Dendritic cell treated with granulocyte-macrophage colony-stimulating factor and Interleukin-4, amounts not matched to agents 40 ng/mL and 50 ng/mL, for 4 days (primary cell): ENCODE results near the gene SH3RF1.

Experiments used
- H3K27ac Mint-ChIP-seq: one replicate; pipeline ENCODE4 v1.8.0; 2022; ENCODE audit warnings: mild to moderate bottlenecking, mixed read lengths
- H3K27me3 Mint-ChIP-seq: one replicate; pipeline ENCODE4 v1.8.0; 2022; ENCODE audit warnings: mild to moderate bottlenecking, mixed read lengths
- H3K36me3 Mint-ChIP-seq: one replicate; pipeline ENCODE4 v1.8.0; 2022; ENCODE audit warnings: low read depth, mixed read lengths
- H3K4me1 Mint-ChIP-seq: one replicate; pipeline ENCODE4 v1.8.0; 2022; ENCODE audit warnings: low read depth, mixed read lengths
- H3K4me3 Mint-ChIP-seq: one replicate; pipeline ENCODE4 v1.8.0; 2022; ENCODE audit warnings: mild to moderate bottlenecking, moderate library complexity, mixed read lengths
- H3K9me3 Mint-ChIP-seq: one replicate; pipeline ENCODE4 v1.8.0; 2022; ENCODE audit warnings: mixed read lengths
- intact Hi-C: fragments of 100-400 bp; cut with micrococcal nuclease; formaldehyde crosslinking; loops from one replicate; pipeline ENCODE4 v1.15.0; 2022

SH3RF1 gene

GRCh38 chr4:169156392-169156791, 114.4 kb downstream of the SH3RF1 start:
- Mint-ChIP-seq H3K4me3 (no peak overlapping the region), H3K27me3 (no peaks in the 10 kb centered on the region), H3K36me3 (no peaks in the 10 kb centered on the region), H3K4me1 (peaks cover 5% of the 10 kb centered on the region), H3K9me3 (no peaks in the 10 kb centered on the region), H3K27ac (no peak overlapping the region)
- intact Hi-C loops: no loop called here

- H3K27ac Mint-ChIP-seq: no peak overlapping the region
- H3K27me3 Mint-ChIP-seq: no peaks in the 10 kb centered on the region
- no peaks in the 10 kb centered on the region for H3K36me3 Mint-ChIP-seq
- H3K4me3 Mint-ChIP-seq: no peak overlapping the region
- no peaks in the 10 kb centered on the region for H3K9me3 Mint-ChIP-seq
- intact Hi-C loops: no loop called here
- peaks cover 5% of the 10 kb centered on the region for H3K4me1 Mint-ChIP-seq
Measured at GRCh38 chr4:169154121-169154520, 116.6 kb downstream of the SH3RF1 start.

DNA sequence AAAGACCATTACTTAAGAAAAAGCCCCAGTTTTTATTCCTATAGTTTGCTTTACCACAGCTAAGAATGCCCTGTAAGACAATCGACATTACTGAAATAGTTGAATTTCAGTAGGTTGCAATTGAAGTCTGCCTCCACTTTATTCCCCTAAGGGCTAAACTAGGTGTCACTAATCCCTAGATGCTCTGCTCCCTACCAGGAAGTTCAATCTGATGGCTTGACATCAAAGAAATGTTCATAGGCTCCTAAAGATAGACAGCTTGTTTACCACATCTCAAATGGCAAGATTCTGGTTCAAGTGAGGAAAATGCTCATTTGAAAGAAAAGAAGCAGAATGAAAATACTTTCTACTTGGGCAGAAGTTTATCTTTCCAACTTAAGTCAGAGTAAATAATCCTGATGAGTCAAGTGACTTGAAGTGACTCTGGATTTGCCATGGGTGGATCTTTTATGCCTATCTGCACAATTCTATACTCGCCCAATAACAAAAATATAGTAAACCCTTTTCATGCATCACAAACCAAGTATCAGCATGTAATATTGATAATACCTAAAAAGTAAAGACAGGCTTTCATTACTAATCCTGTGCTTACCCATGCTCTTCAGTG, 117.2 kb downstream of the SH3RF1 start:
- Mint-ChIP-seq H3K4me3 (no peak overlapping the region), H3K4me1 (peaks cover 5% of the 10 kb centered on the region), H3K9me3 (no peaks in the 10 kb centered on the region), H3K27ac (no peak overlapping the region), H3K27me3 (no peaks in the 10 kb centered on the region), H3K36me3 (no peaks in the 10 kb centered on the region)
- intact Hi-C loops: no loop called here

DNA sequence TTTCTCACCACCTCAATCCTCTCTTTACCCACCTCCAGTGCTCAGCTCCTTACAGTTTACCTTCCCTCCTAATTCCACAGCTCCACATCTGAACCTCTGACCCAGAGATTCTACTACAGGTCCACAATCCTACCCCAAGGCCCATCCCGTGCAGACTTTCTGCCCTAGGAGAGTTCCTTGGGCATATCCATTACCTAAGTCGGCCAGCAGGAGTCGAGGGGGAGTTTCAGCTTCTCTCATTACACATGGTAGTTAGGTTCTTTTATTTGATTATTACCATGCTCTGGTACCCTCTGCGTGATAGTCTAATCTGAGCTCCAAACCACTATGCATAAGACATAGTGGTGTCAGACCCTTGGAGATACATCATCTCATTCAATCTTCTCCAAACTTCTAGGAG, 117.9 kb downstream of the SH3RF1 start:
- H3K27me3 Mint-ChIP-seq: no peaks in the 10 kb centered on the region
- H3K4me3 Mint-ChIP-seq: no peak overlapping the region
- H3K36me3 Mint-ChIP-seq: no peaks in the 10 kb centered on the region
- no peaks in the 10 kb centered on the region for H3K9me3 Mint-ChIP-seq
- no peaks in the 10 kb centered on the region for H3K4me1 Mint-ChIP-seq
- no peak overlapping the region for H3K27ac Mint-ChIP-seq
- intact Hi-C loops: no loop called here

- H3K36me3 Mint-ChIP-seq: no peaks in the 10 kb centered on the region
- H3K27me3 Mint-ChIP-seq: no peaks in the 10 kb centered on the region
- intact Hi-C loops: no loop called here
- no peaks in the 10 kb centered on the region for H3K9me3 Mint-ChIP-seq
- no peak overlapping the region for H3K27ac Mint-ChIP-seq
- H3K4me1 Mint-ChIP-seq: no peaks in the 10 kb centered on the region
- no peak overlapping the region for H3K4me3 Mint-ChIP-seq
Measured at GRCh38 chr4:169152098-169152497, 118.7 kb downstream of the SH3RF1 start.

GRCh38 chr4:169151671-169152070, 119.1 kb downstream of the SH3RF1 start:
- no peak overlapping the region for H3K27ac Mint-ChIP-seq
- no peaks in the 10 kb centered on the region for H3K27me3 Mint-ChIP-seq
- H3K4me1 Mint-ChIP-seq: no peaks in the 10 kb centered on the region
- intact Hi-C loops: no loop called here
- H3K36me3 Mint-ChIP-seq: no peaks in the 10 kb centered on the region
- H3K9me3 Mint-ChIP-seq: no peaks in the 10 kb centered on the region
- H3K4me3 Mint-ChIP-seq: no peak overlapping the region

GRCh38 chr4:169150806-169151205, 120.0 kb downstream of the SH3RF1 start:
- Mint-ChIP-seq H3K4me1 (no peaks in the 10 kb centered on the region), H3K4me3 (no peak overlapping the region), H3K27me3 (no peaks in the 10 kb centered on the region), H3K27ac (no peak overlapping the region), H3K9me3 (no peaks in the 10 kb centered on the region), H3K36me3 (no peaks in the 10 kb centered on the region)
- intact Hi-C loops: no loop called here

- intact Hi-C loops: no loop called here
- Mint-ChIP-seq H3K4me3 (no peak overlapping the region), H3K9me3 (no peaks in the 10 kb centered on the region), H3K27ac (no peak overlapping the region), H3K4me1 (no peaks in the 10 kb centered on the region), H3K27me3 (no peaks in the 10 kb centered on the region), H3K36me3 (no peaks in the 10 kb centered on the region)
Measured at GRCh38 chr4:169148885-169149284, 121.9 kb downstream of the SH3RF1 start.

DNA sequence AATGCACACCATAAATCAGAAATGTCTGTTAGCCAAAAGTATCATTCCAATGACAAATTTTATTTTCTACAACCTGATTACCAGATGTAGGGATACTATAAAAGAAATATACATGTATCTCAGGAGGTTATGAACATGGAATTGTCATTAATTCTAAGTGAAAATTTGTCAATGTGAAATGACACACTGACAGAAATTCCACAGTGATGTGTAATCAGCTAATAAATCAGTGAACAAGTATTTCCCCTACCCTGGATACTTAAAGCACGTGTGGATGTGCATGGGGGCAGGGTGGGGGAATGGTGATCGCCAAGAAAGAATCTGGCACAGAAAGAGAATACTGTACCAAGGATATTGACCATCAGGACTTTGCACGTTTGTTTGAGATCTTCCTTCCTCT, 123.6 kb downstream of the SH3RF1 start:
- Mint-ChIP-seq H3K4me1 (no peaks in the 10 kb centered on the region), H3K27me3 (no peaks in the 10 kb centered on the region), H3K9me3 (no peaks in the 10 kb centered on the region), H3K4me3 (no peak overlapping the region), H3K27ac (no peak overlapping the region), H3K36me3 (no peaks in the 10 kb centered on the region)
- intact Hi-C loops: no loop called here

DNA sequence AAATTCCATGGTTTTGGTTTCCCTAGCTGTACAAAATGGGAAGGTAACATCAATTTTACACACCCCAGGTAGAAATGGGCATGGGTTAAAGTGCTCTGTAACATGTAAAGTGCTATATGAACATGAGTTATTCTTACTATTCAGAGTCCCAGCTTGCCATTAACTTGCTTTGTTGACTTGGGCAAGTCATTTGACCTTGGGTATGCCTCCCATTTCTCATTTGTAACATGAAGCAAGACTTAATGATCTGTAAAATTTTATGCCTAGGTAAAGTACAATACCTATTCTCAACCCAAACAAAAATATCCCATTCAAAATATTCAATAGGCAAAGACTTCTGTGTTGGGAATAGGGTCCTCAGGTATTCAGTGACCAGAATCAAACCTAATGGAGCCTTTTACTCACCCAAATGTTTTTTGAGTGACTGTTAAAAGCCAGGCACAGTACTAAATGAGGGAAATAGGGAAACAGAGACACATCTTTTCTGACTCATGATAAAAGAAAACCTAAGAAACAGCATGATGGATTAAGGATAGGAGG, 126.6 kb downstream of the SH3RF1 start:
- Mint-ChIP-seq H3K36me3 (no peaks in the 10 kb centered on the region), H3K4me3 (no peak overlapping the region), H3K27ac (no peak overlapping the region), H3K9me3 (no peaks in the 10 kb centered on the region), H3K4me1 (no peaks in the 10 kb centered on the region), H3K27me3 (no peaks in the 10 kb centered on the region)
- intact Hi-C loops: no loop called here

DNA sequence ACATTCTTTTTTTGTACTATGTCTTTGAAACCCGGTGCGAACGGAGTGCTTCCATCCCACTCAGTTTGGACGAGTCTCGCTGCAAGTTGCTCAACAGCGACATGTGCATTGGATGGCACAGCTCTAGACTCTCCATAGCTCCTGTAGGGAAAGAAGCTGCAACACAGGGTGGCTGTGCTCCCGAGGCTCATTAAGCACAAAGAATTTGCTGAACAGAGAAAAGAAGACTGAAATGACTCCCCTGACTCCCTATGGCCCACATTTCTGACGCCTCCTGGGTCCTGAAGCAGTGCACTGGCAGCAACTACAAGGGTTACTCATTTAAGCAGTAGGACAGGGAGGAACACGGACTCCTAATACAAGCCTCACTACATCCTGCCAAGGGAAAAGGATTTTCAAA, 127.4 kb downstream of the SH3RF1 start:
- H3K27me3 Mint-ChIP-seq: no peaks in the 10 kb centered on the region
- intact Hi-C loops: no loop called here
- no peaks in the 10 kb centered on the region for H3K9me3 Mint-ChIP-seq
- no peaks in the 10 kb centered on the region for H3K4me1 Mint-ChIP-seq
- H3K36me3 Mint-ChIP-seq: no peaks in the 10 kb centered on the region
- no peak overlapping the region for H3K4me3 Mint-ChIP-seq
- H3K27ac Mint-ChIP-seq: no peak overlapping the region

DNA sequence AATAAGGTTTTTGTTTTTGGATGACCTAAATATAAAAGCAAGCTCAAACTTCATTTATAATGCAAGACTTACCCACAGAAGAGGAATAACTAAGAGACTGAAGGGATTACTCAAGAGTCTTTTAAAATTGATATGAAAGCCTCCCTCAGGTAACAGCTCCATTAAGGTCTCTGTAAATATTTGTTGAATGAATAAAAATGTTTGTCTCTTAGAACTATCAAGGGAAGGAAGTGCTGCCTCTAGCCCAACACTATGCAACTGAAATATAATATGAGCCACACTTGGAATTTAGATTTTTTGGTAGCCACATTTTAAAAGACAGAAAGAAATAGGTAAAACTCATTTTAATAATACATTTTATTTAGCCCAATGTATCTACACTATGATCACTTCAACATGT, 127.8 kb downstream of the SH3RF1 start:
- Mint-ChIP-seq H3K36me3 (no peaks in the 10 kb centered on the region), H3K4me1 (no peaks in the 10 kb centered on the region), H3K27me3 (no peaks in the 10 kb centered on the region), H3K9me3 (no peaks in the 10 kb centered on the region), H3K27ac (no peak overlapping the region), H3K4me3 (no peak overlapping the region)
- intact Hi-C loops: no loop called here

DNA sequence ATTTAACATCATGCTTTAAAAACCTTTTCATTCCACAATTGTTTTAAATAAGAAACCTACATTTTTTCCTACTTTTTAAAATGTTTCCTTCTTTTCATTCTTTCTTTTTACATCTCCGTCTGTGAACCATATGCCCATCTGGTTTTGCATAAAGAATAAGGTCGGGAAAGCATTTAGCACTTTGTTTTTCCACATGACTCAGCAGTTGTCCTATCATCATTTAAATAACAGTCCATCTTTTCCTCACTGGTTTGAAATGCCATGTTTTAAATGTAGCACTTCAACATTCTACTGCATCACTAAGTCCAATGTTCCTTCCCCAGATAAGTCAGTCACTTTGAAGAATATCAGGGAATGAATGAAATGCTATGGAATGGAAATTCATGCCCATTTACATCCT, 128.4 kb downstream of the SH3RF1 start:
- intact Hi-C loops: no loop called here
- Mint-ChIP-seq H3K36me3 (no peaks in the 10 kb centered on the region), H3K4me3 (no peak overlapping the region), H3K9me3 (no peaks in the 10 kb centered on the region), H3K27ac (no peak overlapping the region), H3K27me3 (no peaks in the 10 kb centered on the region), H3K4me1 (no peaks in the 10 kb centered on the region)

DNA sequence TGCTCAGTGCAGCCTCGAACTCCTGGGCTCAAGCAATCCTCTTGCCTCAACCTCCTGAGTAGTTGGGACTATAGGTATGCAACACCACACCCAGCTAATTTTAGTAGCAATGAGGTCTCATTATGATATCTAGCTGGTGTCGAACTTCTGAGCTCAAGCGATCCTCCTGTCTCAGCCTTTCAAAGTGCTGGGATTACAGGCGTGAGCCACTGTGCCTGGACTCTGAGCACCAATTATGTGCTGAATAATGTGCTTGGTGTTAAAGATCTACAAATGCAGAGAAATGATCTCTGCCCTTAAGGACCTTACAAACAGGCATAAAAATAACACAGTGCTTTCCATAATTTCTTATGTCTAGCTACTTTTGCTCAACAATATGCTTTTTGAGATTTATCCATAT, 131.7 kb downstream of the SH3RF1 start:
- H3K27me3 Mint-ChIP-seq: no peaks in the 10 kb centered on the region
- H3K4me1 Mint-ChIP-seq: no peaks in the 10 kb centered on the region
- no peak overlapping the region for H3K27ac Mint-ChIP-seq
- H3K36me3 Mint-ChIP-seq: peaks cover 6% of the 10 kb centered on the region
- no peak overlapping the region for H3K4me3 Mint-ChIP-seq
- H3K9me3 Mint-ChIP-seq: no peaks in the 10 kb centered on the region
- intact Hi-C loops: no loop called here

GRCh38 chr4:169137558-169137920, 133.2 kb downstream of the SH3RF1 start:
- no peak overlapping the region for H3K27ac Mint-ChIP-seq
- peaks cover 6% of the 10 kb centered on the region for H3K36me3 Mint-ChIP-seq
- H3K4me1 Mint-ChIP-seq: no peaks in the 10 kb centered on the region
- no peak overlapping the region for H3K4me3 Mint-ChIP-seq
- H3K27me3 Mint-ChIP-seq: no peaks in the 10 kb centered on the region
- no peaks in the 10 kb centered on the region for H3K9me3 Mint-ChIP-seq
- intact Hi-C loops: no loop called here
